HG02973 (cell line): ENCODE measurements around the gene PGC.

Source experiments
- ATAC-seq: cut with Tn5 transposase; IDR thresholded peaks from one replicate; pipeline ENCODE4 v1.9.1; 2021; ENCODE audit warnings: moderate library complexity; ENCODE audit not compliant: unreplicated experiment

Gene PGC

GRCh38 chr6:41750374-41750773, 3.2 kb upstream of the PGC start:
- no peak for ATAC-seq

- ATAC-seq = no peak
Measured at GRCh38 chr6:41748542-41748941, 1.3 kb upstream of the PGC start.

GRCh38 chr6:41748102-41748477, 893 bp upstream of the PGC start:
- no peak for ATAC-seq

GRCh38 chr6:41746107-41746506, 1.1 kb downstream of the PGC start:
- no peak for ATAC-seq

GRCh38 chr6:41744236-41744787, 2.9 kb downstream of the PGC start:
- ATAC-seq = no peak

GRCh38 chr6:41743406-41744235, 3.6 kb downstream of the PGC start:
- ATAC-seq = no peak

GRCh38 chr6:41741625-41742490, 5.3 kb downstream of the PGC start:
- no peak for ATAC-seq

- ATAC-seq = no peak
Measured at GRCh38 chr6:41740366-41741162, 6.6 kb downstream of the PGC start.

GRCh38 chr6:41739041-41739440, 8.2 kb downstream of the PGC start:
- no peak for ATAC-seq

GRCh38 chr6:41737591-41738130, 9.5 kb downstream of the PGC start:
- no peak for ATAC-seq

GRCh38 chr6:41736800-41737555, 10.2 kb downstream of the PGC start:
- ATAC-seq = no peak

GRCh38 chr6:41736186-41736733, 10.9 kb downstream of the PGC start:
- ATAC-seq = no peak

- ATAC-seq = peak; percentile 42
Measured at GRCh38 chr6:41735427-41736185, 11.6 kb downstream of the PGC start, which contains the start of gene TFEB. TFEB (minus strand) TSS chr6:41735608; CDS start chr6:41691213, 44,395 bp downstream.

- ATAC-seq = peak; percentile 17
Measured at GRCh38 chr6:41734666-41735426, 12.4 kb downstream of the PGC start.

GRCh38 chr6:41733707-41734665, 13.2 kb downstream of the PGC start:
- peak; percentile 34 for ATAC-seq

GRCh38 chr6:41733360-41733706, 13.9 kb downstream of the PGC start:
- ATAC-seq = no peak
